SHP77 treated with DMSO at 0.1 percent for 48 hours (cell line): ENCODE data around the gene NLGN1.
"Not testable (repeated sequence)": the region's sequence is repeated elsewhere in the genome, so short reads cannot be mapped to it uniquely, and the experiment has no call there.

Source experiments
- DNase-seq: peaks from one replicate; lab custom pipeline; 2025; lab: John Stamatoyannopoulos, UW

NLGN1 gene

DNA sequence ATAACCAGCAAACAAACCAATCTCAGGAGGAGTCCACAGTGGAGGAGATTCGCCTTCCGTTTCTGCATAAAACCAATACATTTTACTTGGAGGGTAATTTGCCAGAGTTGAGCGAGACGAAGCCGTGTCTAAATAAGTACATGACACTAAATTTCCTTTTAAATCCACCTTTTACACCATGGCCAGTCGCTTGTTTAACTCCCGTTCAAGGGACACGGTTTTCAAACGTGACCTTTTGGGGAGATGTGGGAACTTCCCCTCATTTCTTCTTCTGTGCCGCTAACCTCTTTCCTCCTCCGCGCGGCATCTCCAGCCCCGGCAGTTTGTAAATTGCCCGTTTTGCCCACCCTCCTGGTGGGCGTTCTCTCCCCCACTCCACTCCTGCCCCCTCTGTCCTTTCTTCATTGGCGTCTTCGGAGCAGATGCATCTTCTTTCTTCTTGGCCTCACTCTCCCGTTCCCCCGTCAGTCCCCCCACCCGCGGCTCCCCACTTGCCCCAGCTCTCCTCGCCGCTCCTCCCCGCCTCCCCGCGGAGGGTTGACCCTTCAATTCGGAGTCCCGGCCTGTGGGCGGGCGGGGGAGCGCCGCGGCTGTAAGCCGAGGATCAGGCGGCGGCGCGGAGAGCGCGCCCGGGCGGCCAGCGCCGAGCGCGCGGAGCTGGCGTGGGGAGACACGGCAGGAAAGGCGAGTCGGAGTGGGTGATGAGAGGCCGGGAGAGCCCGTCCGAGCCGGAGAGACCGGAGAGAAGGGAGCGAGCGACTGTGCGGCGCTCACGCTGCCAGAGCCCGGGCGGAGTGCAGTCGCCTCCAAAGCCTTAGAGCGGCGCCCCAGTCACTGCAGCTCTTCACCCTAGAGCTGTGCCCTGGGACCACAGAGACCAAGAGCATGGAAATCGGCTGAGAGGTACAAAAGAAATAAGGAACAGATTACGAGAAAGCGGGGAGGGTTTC lies at the start of gene NLGN1:
Gene NLGN1, plus strand, starts transcription at position 584 of the 950 bp plus-strand sequence.
- DNase-seq = peak; percentile 56

DNA sequence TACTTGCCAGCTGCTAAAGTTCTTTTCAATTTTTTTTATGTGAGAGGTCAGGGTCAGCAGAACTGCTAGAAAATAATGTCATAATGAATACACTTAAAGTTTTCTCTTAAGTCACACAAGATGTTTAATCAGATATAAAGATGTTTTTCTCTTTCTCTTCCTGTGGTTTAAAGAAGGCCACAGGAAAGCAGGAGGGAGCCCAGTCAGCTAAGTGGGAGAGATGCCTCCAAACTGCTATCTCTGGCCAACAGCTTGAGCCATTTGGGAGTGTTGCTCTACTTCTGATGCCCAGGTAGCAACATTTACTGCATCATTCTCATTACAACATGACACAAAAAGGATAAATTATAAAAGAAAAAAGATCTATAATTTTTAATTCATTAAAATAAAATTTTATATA lies 45.7 kb upstream of the NLGN1 start:
- no peak for DNase-seq

DNA sequence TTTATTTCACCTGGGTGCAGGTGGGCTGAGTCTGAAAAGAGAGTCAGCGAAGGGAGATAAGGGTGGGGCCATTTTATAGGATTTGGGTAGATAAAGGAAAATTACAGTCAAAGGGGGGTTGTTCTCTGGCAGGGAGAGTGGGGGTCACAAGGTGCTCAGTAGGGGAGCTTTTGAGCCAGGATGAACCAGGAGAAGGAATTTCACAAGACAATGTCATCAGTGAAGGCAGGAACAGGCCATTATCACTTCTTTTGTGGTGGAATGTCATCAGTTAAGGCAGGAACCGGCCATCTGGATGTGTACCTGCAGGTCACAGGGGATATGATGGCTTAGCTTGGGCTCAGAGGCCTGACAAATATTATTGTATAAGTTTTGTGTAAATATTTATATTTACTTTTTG lies 44.4 kb upstream of the NLGN1 start:
- DNase-seq = not testable (repeated sequence)

DNA sequence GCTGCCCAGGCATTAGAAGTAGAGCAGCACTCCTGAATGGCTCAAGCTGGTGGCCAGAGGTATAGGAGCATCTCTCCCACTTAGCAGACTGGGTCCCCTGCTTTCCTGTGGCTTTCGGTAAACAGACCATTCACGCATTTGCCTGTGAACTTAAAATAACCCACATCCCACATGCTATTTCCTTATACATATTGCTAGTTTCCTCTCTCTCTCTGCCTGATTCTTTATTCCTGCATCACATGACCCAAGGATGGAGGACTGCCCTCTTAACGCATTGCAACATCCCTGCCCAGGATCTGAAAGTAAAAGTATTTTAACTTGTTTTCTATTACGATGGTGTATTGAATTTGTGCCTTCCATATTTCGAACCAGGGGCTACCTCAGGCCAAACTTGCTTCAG lies 43.4 kb upstream of the NLGN1 start:
- no peak for DNase-seq

DNA sequence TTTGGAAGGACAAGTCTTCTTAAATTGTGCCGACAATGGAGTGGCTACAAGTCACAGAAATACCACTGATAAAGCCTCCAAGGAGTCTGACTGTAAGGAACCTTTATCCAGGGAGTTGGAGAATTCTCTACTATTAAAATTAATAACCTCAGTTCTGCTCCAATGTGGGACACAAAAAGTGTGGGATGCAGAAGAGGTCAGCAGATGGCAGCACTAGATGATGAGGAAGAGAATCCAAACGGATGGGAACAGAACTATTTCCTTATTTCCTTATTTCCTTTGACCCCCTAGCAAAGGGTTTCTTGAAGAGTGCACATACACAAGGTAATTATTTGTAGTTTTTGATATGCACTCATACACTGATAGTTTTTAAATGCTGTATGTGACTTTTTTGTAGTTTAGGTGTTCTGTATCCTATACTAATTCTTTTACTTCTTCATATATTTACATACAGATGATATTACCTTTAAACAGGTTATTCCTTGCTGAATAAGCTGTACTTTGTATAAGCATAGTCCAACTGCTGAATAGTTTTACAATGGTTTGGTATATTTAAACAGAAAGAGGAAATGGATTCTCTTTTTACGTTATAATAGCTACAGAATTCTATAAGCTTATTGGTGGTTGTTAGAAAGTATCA lies 25.6 kb upstream of the NLGN1 start:
- DNase-seq = peak; percentile 29

DNA sequence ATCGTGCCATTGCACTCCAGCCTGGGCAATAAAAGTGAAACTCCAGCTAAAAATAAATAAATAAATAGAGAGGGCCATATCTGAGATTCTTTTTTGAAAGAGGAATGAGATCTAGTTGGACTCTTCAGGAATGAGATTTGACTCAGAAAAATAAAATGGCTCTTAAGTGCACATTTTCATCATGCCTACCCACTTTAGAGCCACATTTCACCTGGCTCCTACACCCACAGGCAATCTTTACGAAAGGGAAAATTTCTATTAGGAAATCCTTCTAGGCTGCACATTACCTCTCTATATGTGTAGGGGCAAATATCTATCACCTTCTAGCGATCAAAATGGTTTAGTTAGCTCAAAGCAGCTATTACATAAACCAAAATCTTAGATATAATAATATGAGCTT lies 16.9 kb upstream of the NLGN1 start:
- no peak for DNase-seq

DNA sequence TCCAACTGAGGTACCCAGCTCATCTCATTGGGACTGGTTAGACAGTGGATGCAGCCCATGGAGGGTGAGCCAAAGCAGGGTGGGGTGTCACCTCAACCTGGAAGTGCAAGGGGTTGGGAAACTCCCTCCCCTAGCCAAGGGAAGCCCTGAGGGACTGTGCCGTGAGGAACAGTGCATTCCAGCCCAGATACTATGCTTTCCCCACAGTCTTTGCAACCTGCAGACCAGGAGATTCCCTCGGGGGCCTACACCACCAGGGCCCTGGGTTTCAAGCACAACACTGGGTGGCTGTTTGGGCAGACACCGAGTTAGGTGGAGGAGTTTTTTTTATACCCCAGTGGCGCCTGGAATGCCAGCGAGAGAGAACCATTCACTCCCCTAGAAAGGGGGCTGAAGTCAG lies 15.6 kb upstream of the NLGN1 start:
- not testable (repeated sequence) for DNase-seq

DNA sequence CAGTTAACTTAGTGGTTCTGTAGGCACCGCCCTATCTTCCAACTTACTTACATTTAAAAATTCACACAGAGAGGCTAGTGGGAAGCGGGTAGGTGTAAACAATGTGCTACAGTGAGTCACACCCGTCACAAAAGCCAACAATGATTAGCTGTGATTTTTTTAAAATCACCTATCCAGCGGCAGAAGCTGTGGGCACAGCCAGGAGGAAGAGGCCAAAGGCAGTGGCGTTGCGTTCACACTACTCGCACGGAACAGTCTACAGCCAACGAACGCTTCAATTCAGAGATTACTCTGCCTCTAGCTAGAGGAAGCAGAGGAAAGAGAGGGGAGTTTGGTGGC lies 2.5 kb upstream of the NLGN1 start:
- DNase-seq = peak; percentile 74

DNA sequence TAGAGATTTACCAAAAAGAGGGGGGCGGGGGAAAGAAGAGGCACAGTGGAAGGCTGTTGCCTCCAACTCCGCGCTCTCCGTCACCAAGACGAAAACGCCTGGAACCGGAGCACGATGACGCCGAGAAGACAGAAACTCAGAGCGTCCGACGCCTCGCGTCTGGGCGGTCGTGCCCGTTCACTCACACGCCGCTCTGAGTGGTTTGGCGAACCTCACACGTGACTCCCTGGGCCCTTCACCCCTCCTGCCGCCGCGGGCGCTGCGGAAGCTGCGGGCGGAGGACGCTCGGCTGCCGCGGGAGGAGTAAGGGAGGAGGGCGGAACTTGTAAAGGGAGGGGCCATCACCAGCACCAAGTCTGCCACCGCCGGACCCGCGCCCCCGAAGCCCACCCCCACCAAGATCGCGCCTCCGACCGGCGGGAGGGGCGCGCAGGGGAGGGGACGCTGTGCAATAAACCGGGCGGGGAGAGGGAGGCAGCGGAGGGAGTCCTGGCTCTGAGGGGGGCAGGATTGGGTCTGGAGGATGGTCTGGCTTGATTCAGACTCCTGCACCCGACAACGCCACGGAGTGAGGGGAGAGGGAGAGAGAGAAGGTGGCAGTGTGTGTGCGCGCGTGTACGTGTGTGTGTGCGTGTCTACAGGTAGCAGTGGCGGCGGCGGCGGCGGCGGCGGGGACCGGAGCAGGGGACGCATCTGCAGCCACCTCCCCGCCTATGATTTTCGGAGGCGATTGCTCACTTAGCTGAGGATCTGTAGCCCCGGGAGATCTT lies 1.9 kb upstream of the NLGN1 start:
- DNase-seq = peak; percentile 80

DNA sequence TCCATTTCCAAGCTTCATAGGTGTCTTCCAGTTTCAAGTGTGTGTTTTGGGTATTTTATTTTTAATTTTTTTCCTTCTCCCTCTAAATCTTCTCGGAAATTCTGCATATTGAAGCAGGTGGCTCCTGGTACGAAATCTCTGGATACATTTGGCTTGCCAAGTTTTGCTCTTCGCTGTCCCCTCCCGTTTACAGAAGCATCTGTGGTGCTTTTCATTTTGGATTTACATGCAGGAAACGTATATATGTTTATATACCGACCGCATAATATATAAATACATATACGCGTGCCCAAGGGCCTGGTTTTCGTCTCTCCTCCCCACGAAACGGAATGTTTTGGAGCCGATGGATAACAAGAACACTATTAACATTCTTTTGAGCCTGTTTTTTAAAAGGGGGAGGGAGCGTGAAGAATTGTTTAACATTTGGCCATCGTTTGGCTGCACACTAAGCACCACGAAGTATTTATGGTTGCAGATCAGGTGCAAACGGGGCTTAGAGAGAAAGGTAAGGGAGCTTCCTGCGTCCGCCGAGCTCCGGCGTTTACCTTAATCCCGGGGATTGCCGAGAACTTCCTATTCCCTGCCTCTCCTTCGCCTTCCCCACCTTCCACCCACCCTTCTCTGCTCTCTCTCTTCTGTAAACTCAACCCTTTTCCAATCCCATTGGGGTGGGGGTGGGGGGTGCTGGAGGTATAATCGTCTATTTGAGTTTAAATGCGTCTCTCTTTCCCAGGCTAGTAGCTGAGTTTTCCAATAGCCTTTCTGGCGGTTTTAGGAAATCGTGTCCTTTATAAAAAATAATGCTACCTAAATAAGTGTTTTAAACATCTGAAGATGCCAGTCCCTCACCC lies 1.1 kb upstream of the NLGN1 start:
- peak; percentile 49 for DNase-seq

DNA sequence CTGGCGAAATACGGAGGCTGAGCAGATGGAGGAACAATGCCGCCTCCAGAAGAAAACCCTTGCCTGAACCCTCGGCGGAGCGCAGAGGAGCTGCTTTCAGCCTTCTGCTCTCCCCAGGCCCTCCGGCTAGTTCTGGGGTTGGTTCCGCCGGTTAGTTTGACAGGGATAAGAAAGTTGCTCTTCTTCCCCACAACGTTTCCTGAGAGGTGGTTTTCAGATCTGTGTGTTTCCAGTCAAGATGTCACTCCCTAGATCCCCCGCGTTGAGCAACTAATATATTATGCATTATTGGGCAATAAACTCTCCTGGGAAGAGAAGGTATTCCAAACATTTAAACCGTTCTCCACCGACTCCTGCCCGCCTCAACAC lies 551 bp downstream of the NLGN1 start:
- no peak for DNase-seq

DNA sequence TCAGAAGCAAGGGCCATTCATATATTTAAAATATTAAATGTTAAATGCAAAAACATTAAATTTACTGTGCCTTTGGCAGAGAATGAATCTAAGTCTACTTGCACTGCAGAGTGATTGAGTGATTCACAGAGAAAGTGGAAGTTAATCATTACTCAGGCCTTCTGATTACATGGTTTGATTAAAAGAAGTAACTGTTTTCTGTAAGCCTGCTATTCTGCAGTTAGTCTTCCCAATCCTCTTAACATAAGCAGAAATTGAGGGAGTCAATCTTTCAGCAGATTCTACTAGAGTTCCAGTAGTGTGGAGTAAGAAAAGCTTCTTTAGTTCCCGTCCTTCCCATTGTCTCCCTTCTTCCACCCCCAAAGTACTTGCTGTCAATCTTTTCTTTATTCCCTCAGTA lies 1.5 kb downstream of the NLGN1 start:
- DNase-seq = no peak

DNA sequence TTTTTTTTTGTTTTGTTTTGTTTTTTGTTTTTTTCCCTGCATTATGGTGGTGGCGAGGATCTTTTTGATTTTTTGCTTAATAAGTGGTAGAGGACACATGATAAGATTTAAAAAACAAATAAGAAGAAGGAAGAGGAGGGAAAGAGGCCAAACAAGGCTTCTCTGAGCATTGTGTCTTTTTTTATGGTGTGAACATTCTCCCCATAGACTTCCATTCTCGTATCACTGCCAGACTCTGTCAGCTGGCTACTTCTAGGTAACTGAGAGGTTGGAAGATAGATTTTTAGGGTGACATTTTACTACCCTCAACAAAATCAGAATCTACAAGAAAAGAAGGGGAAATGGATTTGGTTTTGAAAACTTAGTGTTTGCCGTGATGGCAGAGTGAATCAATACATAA lies 3.8 kb downstream of the NLGN1 start:
- no peak for DNase-seq

DNA sequence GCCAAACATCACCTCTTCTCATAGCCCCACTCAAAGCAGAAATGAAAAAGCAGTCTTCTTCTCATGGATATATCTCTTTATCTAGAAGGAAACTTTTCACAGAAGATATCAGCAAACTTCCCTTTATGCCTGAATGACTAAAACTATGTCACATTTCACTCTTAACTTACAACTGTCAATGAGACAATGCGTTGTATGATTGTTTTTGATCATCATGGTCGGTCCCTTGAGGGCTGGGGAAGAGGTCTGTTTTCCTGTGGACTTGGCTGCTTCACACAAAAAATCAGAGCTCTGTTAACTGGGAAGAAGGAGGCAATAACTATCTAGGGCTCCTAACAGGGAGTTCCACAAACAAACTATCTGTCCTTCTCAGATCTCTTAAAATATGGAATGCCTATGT lies 5.1 kb downstream of the NLGN1 start:
- DNase-seq = no peak

DNA sequence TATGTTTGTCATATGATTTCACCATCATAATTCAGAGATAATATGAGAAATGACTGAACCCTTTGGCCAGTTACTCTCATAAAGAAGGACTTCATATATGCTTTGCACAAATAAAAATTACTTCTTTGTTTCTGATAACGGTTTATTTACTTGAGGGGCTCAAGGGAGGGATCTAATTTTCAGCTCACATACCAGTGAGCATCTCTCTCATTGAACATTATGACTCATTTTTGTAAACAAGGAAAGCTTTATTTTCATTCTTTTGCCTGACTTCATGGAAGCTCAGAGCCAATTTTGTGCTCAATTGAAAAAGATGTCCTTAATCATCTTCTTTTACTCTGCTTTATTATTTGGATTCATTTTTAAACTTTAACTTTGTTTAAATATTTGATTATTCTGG lies 5.8 kb downstream of the NLGN1 start:
- no peak for DNase-seq

DNA sequence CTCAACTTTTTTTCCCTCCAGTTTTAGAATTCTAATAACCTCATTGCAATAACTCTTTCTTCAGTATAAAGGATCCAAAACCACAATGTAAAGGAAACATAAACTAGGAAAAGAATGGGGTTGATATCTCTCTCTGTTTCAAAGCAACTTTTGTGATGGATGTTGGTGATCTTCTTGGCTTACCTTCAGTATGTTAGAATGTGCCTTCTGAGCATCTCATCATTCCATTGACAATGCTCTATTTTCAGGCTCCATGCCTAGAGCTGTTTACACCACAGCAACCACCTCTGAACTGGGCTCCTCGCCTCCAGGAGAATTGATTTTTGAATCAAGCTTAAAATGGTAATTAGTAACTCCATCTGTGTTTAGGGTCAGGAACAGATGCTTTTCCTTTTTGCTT lies 6.6 kb downstream of the NLGN1 start:
- no peak for DNase-seq

DNA sequence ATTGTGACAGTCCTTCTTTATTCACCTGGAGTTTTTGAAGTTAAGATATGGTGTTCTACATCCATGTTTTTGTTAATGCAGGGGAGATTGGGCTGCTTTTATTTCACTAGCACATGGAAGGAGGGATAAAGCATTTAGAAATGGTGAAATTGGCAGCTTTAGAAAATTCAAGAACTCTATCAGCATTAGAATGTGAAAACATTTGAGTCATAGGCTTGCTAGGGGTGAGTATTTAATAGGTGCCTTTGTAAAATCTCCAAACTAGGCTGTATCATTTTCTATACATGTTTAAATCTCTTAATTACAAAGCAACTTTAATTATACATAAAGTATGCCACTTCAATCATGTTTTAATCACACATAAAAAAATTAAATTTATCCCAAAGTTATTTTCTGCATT lies 12.9 kb downstream of the NLGN1 start:
- DNase-seq = no peak

DNA sequence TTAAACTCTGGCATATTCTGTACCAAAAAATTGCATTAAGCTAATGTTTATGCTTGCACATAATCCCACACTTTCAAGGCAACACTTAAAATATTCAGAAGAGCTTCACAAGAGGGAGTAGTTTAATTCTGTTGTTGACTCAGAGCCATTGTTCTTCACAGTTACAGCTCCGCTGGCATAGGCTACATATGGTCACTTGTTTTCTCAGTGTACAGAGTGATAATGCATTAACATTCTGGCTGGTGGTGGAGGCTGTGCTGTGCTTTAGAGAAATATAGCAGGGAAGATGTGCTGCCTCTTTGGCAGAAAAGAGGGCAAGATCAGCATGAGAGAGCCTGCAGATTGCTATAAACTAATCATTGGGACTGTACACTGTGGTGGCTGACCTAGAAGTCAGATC lies 13.3 kb downstream of the NLGN1 start:
- DNase-seq = no peak

DNA sequence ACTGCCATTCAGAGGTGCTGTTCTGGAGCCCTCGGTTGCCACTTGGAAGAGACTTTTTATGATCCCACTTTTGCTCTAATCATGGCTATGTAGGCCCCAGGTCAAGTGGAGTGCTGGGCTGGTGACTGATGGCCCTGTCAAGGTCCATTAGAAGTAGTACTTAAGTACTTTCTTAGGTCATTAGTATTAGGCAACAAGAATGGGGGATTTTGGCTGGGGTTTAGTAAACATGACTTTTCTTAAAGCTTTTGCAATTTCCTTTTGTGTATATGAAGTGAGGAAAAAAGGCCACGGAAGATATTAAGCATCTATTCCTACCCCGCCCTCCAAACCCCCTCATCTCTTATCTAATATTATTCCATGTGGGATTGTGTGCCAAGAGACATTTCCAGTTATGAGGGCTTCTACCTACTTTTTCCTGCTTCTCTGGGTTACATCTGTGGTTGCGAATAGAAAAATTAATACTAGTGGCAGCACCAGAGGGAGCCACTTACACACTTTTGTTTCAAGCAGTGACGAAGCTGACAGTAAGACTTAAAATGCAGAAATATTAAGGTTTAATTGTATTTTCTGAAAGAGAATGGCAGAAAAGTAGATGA lies 13.9 kb downstream of the NLGN1 start:
- DNase-seq = no peak

DNA sequence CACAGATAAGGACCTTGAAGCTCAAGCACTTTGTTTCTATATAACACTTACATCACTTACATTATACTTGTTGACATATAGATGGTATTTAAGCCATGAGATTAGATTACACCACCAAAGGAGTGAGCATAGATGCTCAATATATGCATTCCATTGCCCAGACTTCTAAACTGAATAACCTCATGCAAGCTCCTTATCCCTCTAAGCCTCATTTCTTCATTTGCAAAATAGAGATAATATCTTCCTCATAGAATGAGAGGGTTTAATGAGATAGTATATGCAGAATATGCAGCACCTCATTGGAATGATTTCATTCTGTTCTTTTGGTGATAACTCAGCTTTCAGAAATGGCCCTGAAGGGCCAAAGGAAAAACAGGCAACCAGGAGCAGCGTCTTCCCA lies 18.5 kb downstream of the NLGN1 start:
- DNase-seq = no peak

DNA sequence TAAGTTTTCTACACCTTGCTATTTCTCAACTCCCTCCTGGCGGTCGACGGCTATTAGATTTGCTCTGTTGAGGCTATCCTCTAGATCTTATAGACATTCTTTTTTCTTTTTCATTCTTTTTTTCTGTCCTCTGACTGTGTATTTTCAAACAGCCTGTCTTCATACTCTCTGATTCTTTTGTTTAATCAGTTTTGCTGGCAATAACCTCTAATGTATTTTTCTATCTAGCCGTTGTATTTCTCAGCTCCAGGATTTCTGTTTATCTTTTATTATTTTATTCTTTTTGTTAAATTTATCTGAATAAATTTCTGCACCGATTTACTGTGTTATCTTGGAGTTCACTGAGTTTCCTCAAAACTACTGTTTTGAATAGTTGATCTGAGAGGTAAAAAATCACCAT lies 31.5 kb downstream of the NLGN1 start:
- no peak for DNase-seq

DNA sequence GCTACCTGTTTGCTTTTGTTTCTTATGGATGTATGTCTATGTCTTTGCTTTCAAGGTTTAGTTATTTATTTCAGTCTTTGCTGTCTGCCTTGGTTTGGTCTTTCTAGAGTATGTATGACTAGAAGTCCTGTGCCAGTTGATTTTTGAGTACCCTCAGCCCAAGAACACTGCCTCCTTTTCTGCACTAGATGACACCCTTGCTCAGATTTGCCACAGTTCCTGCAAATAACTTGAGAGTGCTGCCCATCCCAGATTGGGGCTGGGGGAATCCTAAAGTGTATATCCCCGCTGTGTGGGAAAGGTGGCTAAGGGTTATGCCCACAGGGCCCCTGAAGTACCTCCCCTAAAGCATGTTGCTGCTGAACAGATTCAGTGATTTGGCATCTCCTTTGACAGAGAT lies 32.0 kb downstream of the NLGN1 start:
- no peak for DNase-seq
